Loucy (cell line): ENCODE data around the gene ACADL.
A peak's percentile ranks its signal among the peaks of the same experiment; 100 is the strongest.

Experiments
- H2AFZ ChIP-seq: fragments of 200-600 bp; sonication (generic); 2 replicates; pipeline ENCODE4 v1.6.0; 2016; ENCODE audit warnings: antibody characterized with exemption, mild to moderate bottlenecking, low read length, moderate library complexity
- H3F3A ChIP-seq: fragments of 200-600 bp; 2 replicates; pipeline ENCODE4 v1.6.0; 2016; ENCODE audit warnings: antibody characterized with exemption, low read depth, mild to moderate bottlenecking
- H3K27me3 ChIP-seq: fragments of 200-600 bp; sonication (generic); 2 replicates; pipeline ENCODE4 v1.6.1; 2014; ENCODE audit warnings: low read length, mild to moderate bottlenecking; ENCODE audit not compliant: insufficient read depth, poor library complexity, severe bottlenecking
- H3K36me3 ChIP-seq: fragments of 200-600 bp; sonication (generic); 2 replicates; pipeline ENCODE4 v1.6.1; 2016; ENCODE audit warnings: low read length; ENCODE audit not compliant: insufficient read depth
- H3K4me1 ChIP-seq: fragments of 200-600 bp; sonication (generic); 2 replicates; pipeline ENCODE4 v1.5.1; 2014; ENCODE audit warnings: low read length, mild to moderate bottlenecking; ENCODE audit not compliant: insufficient read depth, poor library complexity, severe bottlenecking
- H3K4me2 ChIP-seq: fragments of 200-600 bp; sonication (generic); 2 replicates; pipeline ENCODE4 v1.6.0; 2014; ENCODE audit warnings: antibody characterized with exemption, low read length, low read depth, mild to moderate bottlenecking; ENCODE audit not compliant: poor library complexity, severe bottlenecking
- H3K4me3 ChIP-seq: fragments of 200-600 bp; sonication (generic); 2 replicates; pipeline ENCODE4 v1.5.1; 2014; ENCODE audit warnings: low read length, mild to moderate bottlenecking, mixed read lengths; ENCODE audit not compliant: poor library complexity, severe bottlenecking
- H3K79me2 ChIP-seq: fragments of 200-600 bp; sonication (generic); 2 replicates; pipeline ENCODE4 v1.6.1; 2014; ENCODE audit warnings: low read length; ENCODE audit not compliant: insufficient read depth
- H3K9ac ChIP-seq: fragments of 200-600 bp; sonication (generic); 2 replicates; pipeline ENCODE4 v1.6.0; 2014; ENCODE audit warnings: mild to moderate bottlenecking, low read depth, low read length, moderate library complexity; ENCODE audit not compliant: poor library complexity, severe bottlenecking
- H3K9me2 ChIP-seq: fragments of 200-600 bp; sonication (generic); replicated peaks from 2 replicates; pipeline ENCODE4 v1.6.1; 2016; ENCODE audit warnings: low read depth, low read length, mixed read lengths
- H3K9me3 ChIP-seq: fragments of 200-600 bp; sonication (generic); 2 replicates; pipeline ENCODE4 v1.6.1; 2014; ENCODE audit warnings: mild to moderate bottlenecking, antibody characterized with exemption, low read length, low read depth; ENCODE audit not compliant: insufficient read depth
- H4K20me1 ChIP-seq: fragments of 200-600 bp; sonication (generic); 2 replicates; pipeline ENCODE4 v1.6.0; 2014; ENCODE audit warnings: antibody characterized with exemption, low read length, mild to moderate bottlenecking; ENCODE audit not compliant: insufficient read depth, poor library complexity, severe bottlenecking
- CTCF ChIP-seq: fragments of 200-600 bp; sonication (generic); conservative IDR thresholded peaks from 2 replicates; pipeline ENCODE4 v1.5.1; 2014; ENCODE audit warnings: mild to moderate bottlenecking, antibody characterized with exemption, low read length
- EZH2phosphoT487 ChIP-seq: fragments of 200-600 bp; IDR thresholded peaks from 2 replicates; pipeline ENCODE4 v1.6.1; 2018; ENCODE audit warnings: antibody characterized with exemption, mild to moderate bottlenecking, moderate library complexity, borderline replicate concordance

Gene ACADL

GRCh38 chr2:210167227-210167626, 58.0 kb downstream of the ACADL start:
- peaks cover 31% of the 10 kb centered on the region for H3K79me2 ChIP-seq
- no peak overlapping the region for H2AFZ ChIP-seq

DNA sequence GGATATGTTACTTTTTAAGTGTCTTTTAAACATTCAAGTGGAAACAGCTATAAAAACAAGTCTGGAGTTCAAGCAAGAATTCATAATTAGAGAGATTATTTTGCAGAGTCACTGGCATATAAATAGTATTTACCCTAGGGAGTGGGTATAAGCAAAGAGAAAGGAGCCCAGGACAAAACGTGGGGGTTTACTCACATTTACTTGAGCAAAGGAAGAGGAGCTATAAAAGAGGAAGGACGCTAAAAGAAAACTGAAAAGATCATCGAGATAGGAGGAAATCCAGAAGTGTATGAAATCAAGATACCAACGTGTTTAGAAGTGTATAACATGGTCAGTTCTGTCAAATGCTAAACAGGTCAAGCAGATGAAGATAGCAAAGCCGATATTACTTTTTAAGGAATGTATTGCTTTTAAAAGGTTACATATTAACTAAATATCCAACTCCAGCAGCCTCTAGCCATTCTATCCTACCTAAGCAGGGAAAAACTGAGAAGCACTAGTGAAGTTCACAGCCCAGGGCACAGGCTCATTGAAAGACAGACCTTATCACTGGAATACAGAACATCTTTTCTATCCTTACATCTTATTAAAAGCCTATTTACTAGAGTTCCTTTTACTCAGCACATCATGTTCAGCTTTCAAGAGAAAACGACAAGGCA, 62.7 kb downstream of the ACADL start:
- H3K9ac ChIP-seq: no peak overlapping the region
- H4K20me1 ChIP-seq: peaks cover 3% of the 10 kb centered on the region
- H3K4me1 ChIP-seq: no peaks in the 10 kb centered on the region
- no peaks in the 10 kb centered on the region for H3K9me3 ChIP-seq
- no peaks in the 10 kb centered on the region for H3F3A ChIP-seq
- H2AFZ ChIP-seq: no peak overlapping the region
- H3K4me2 ChIP-seq: peak overlapping the region; percentile 19
- H3K36me3 ChIP-seq: no peaks in the 10 kb centered on the region
- H3K79me2 ChIP-seq: peaks cover 14% of the 10 kb centered on the region; the same call in 1 of the 2 replicates
- H3K27me3 ChIP-seq: no peaks in the 10 kb centered on the region
- TF ChIP-seq EZH2phosphoT487: no peak
- TF ChIP-seq CTCF: no peak
- peak overlapping the region; percentile 0 for H3K4me3 ChIP-seq
- H3K9me2 ChIP-seq: no peaks in the 10 kb centered on the region

More at GRCh38 chr2:210167227-210167626, 58.0 kb downstream of the ACADL start:
- Histone ChIP-seq H3K9me3 (no peaks in the 10 kb centered on the region), H3K4me3 (no peak overlapping the region), H3K27me3 (no peaks in the 10 kb centered on the region), H3K4me2 (peak overlapping the region; percentile 72), H3K9me2 (no peaks in the 10 kb centered on the region), H3K9ac (no peak overlapping the region), H4K20me1 (peaks cover 13% of the 10 kb centered on the region), H3F3A (no peaks in the 10 kb centered on the region), H3K36me3 (no peaks in the 10 kb centered on the region), H3K4me1 (peaks cover 7% of the 10 kb centered on the region)
- no peak for TF ChIP-seq CTCF
- no peak for TF ChIP-seq EZH2phosphoT487

DNA sequence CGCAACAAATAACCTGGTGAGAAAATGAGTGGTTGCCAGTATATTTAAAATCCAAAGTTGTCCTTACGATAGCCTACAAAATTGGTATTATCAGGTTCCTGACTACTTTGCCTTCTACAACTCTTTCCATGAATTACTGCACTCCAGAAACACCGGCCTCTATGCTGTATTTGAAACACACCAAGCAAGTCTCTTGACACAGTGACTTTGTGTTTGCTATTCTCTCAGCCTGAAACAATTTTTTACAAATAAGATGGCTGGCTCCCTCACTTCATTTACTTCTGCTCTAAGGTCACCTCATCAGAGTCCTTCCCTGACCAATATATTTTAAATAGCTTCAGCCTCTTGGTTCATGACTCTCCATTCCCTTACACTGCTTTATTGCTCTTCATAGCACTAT, 66.2 kb downstream of the ACADL start:
- Histone ChIP-seq H3K9me3 (no peaks in the 10 kb centered on the region), H3K9me2 (no peaks in the 10 kb centered on the region), H2AFZ (no peak overlapping the region), H3K27me3 (no peaks in the 10 kb centered on the region), H3K9ac (no peak overlapping the region), H3K36me3 (peaks cover 2% of the 10 kb centered on the region; the same call in 1 of the 2 replicates), H3K4me3 (no peak overlapping the region), H3K4me1 (no peaks in the 10 kb centered on the region), H3K79me2 (peaks cover 8% of the 10 kb centered on the region; the same call in 1 of the 2 replicates), H4K20me1 (no peaks in the 10 kb centered on the region), H3F3A (no peaks in the 10 kb centered on the region), H3K4me2 (no peak overlapping the region)
- TF ChIP-seq CTCF: no peak
- no peak for TF ChIP-seq EZH2phosphoT487
